GM23338 (cell line): Measurements from ENCODE around the gene TBK1. TPM values are rescaled to one million over a fixed set of nuclear protein-coding genes. Genes with fewer than 3 reads are reported as not detected.

Experiments used
- ATAC-seq: fragments of 200-7000 bp; cut with Tn5 transposase; 3 replicates; pipeline ENCODE4 v1.9.1; 2020
- DNase-seq: peaks from one replicate; pipeline ENCODE4 v3.0.0-alpha.2; 2015; ENCODE audit warnings: low spot score
- H2AFZ ChIP-seq: fragments of 200-600 bp; sonication (generic); 2 replicates; pipeline ENCODE4 v1.8.0; 2016; ENCODE audit warnings: antibody characterized with exemption, mild to moderate bottlenecking, moderate library complexity
- H3F3A ChIP-seq: fragments of 200-600 bp; sonication (generic); replicated peaks from 2 replicates; pipeline ENCODE4 v1.8.0; 2017; ENCODE audit warnings: antibody characterized with exemption, mixed run types, low read depth
- H3K27ac ChIP-seq: fragments of 200-600 bp; sonication (generic); 2 replicates; pipeline ENCODE4 v1.6.1; 2016; ENCODE audit warnings: low read depth
- H3K27me3 ChIP-seq: fragments of 200-600 bp; sonication (generic); 2 replicates; pipeline ENCODE4 v1.8.0; 2016; ENCODE audit warnings: mild to moderate bottlenecking, mixed run types, moderate library complexity; ENCODE audit not compliant: insufficient read depth
- H3K36me3 ChIP-seq: fragments of 200-600 bp; sonication (generic); 2 replicates; pipeline ENCODE4 v1.8.0; 2016; ENCODE audit warnings: mild to moderate bottlenecking; ENCODE audit not compliant: insufficient read depth
- H3K4me1 ChIP-seq: fragments of 200-600 bp; sonication (generic); 2 replicates; pipeline ENCODE4 v1.8.0; 2016; ENCODE audit warnings: mild to moderate bottlenecking, moderate library complexity; ENCODE audit not compliant: insufficient read depth
- H3K4me2 ChIP-seq: fragments of 200-600 bp; sonication (generic); 2 replicates; pipeline ENCODE4 v1.7.1; 2017; ENCODE audit warnings: mixed run types
- H3K4me3 ChIP-seq: fragments of 200-600 bp; sonication (generic); 2 replicates; pipeline ENCODE4 v1.6.1; 2016; ENCODE audit warnings: mixed run types
- H3K79me2 ChIP-seq: fragments of 200-600 bp; sonication (generic); replicated peaks from 2 replicates; pipeline ENCODE4 v1.8.0; 2017; ENCODE audit warnings: mild to moderate bottlenecking; ENCODE audit not compliant: insufficient read depth
- H3K9me2 ChIP-seq: fragments of 200-600 bp; sonication (generic); 2 replicates; pipeline ENCODE4 v1.8.0; 2017; ENCODE audit not compliant: insufficient read depth
- H4K20me1 ChIP-seq: fragments of 200-600 bp; sonication (generic); replicated peaks from 2 replicates; pipeline ENCODE4 v1.8.0; 2017; ENCODE audit warnings: mild to moderate bottlenecking; ENCODE audit not compliant: insufficient read depth
- H3K27ac Mint-ChIP-seq: 2 replicates; pipeline ENCODE4 v1.8.0; 2020; ENCODE audit warnings: inconsistent platforms, mild to moderate bottlenecking, moderate library complexity, mixed read lengths
- H3K27me3 Mint-ChIP-seq: 3 replicates; pipeline ENCODE4 v1.8.0; 2022; ENCODE audit warnings: low read depth, mild to moderate bottlenecking, moderate library complexity, mixed read lengths, inconsistent platforms; ENCODE audit not compliant: insufficient read depth, poor library complexity
- H3K36me3 Mint-ChIP-seq: 3 replicates; pipeline ENCODE4 v1.8.0; 2021; ENCODE audit warnings: low read depth, mild to moderate bottlenecking, inconsistent platforms, moderate library complexity, mixed read lengths
- H3K4me1 Mint-ChIP-seq: 3 replicates; pipeline ENCODE4 v1.8.0; 2020; ENCODE audit warnings: mild to moderate bottlenecking, inconsistent platforms, mixed read lengths
- H3K4me3 Mint-ChIP-seq: 3 replicates; pipeline ENCODE4 v1.8.0; 2021; ENCODE audit warnings: moderate library complexity, mild to moderate bottlenecking, inconsistent platforms, mixed read lengths
- H3K9me3 Mint-ChIP-seq: 3 replicates; pipeline ENCODE4 v1.8.0; 2020; ENCODE audit warnings: moderate library complexity, mild to moderate bottlenecking, inconsistent platforms, mixed read lengths
- CREB1 ChIP-seq: fragments of 250-450 bp; sonication (Bioruptor Pico); IDR thresholded peaks from 2 replicates; pipeline ENCODE4 v1.5.0; 2020; ENCODE audit warnings: low read depth, mild to moderate bottlenecking, moderate library complexity
- CTCF ChIP-seq, 2 experiments: fragments of 200-600 bp in 1 of 2; sonication (generic) in 1 of 2; conservative IDR thresholded peaks; 2 replicates each; pipeline versions ENCODE4 v1.5.1 to v1.6.1; 2016 to 2017; ENCODE audit warnings: antibody characterized with exemption in 2 of 2, low read depth in 2 of 2, mild to moderate bottlenecking in 2 of 2, moderate library complexity in 1 of 2
- ETS1 ChIP-seq: IDR thresholded peaks from 2 replicates; pipeline ENCODE4 v1.6.1; 2016; ENCODE audit warnings: antibody characterized with exemption
- EZH2 ChIP-seq: fragments of 200-600 bp; sonication (generic); IDR thresholded peaks from one replicate; pipeline ENCODE4 v1.8.0; 2017; ENCODE audit warnings: antibody characterized with exemption, mild to moderate bottlenecking, low read depth; ENCODE audit not compliant: unreplicated experiment
- JUNB ChIP-seq: IDR thresholded peaks from one replicate; pipeline ENCODE4 v1.6.1; 2016; ENCODE audit warnings: antibody characterized with exemption; ENCODE audit not compliant: unreplicated experiment
- POLR2AphosphoS5 ChIP-seq: IDR thresholded peaks from 2 replicates; pipeline ENCODE4 v1.6.1; 2016; ENCODE audit warnings: antibody characterized with exemption, low read depth
- REST ChIP-seq: IDR thresholded peaks from one replicate; pipeline ENCODE4 v1.6.1; 2018; ENCODE audit warnings: antibody characterized with exemption; ENCODE audit not compliant: unreplicated experiment
- STAT1 ChIP-seq: IDR thresholded peaks from one replicate; pipeline ENCODE4 v1.6.1; 2016; ENCODE audit warnings: antibody characterized with exemption; ENCODE audit not compliant: unreplicated experiment
- ZNF114 ChIP-seq: fragments of 250-450 bp; sonication (Bioruptor Pico); IDR thresholded peaks from 2 replicates; pipeline ENCODE4 v1.5.0; 2020; ENCODE audit warnings: mild to moderate bottlenecking, moderate library complexity
- ZNF331 ChIP-seq: fragments of 250-450 bp; sonication (Bioruptor Pico); IDR thresholded peaks from 2 replicates; pipeline ENCODE4 v1.5.0; 2020; ENCODE audit warnings: low read depth, mild to moderate bottlenecking, moderate library complexity
- ZNF462 ChIP-seq: fragments of 250-450 bp; sonication (Bioruptor Pico); IDR thresholded peaks from 2 replicates; pipeline ENCODE4 v1.5.0; 2020; ENCODE audit warnings: mild to moderate bottlenecking, moderate library complexity
- polyA plus RNA-seq: library from polyadenylated mRNA; unstranded; fragments of >200 nt; fragmentation: Nextera tagmentation; extraction: Ambion mirVana; gene quantifications from 2 replicates; pipeline ENCODE4 v1.2.1, GENCODE V29; 2016
- total RNA-seq: library from RNA; depleted of rRNA; stranded (reverse); fragments of >200 nt; shearing (Covaris generic); gene quantifications from 2 replicates; pipeline ENCODE4 v1.2.3, GENCODE V29; 2014

The TBK1 gene
- total and polyA plus RNA-seq, 2 experiments from 2014 or later: 21.7 to 29.9 TPM

DNA sequence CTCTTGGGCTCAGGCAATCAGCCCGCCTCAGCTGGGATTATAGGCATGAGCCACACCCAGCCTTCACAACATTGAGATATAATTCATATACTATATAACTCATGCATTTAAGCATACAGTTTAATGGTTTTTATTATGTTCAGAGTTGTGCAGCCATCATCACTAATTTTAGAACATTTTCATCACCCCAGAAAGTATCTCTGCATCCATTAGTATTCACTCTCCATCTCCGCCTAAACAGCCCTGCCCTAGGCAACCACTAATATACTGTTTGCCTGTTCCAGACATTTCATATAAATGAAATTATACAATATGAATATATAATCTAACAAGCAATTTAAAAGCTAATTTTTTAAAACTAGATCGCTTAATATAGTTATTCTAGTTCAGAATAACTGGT, 34.7 kb downstream of the TBK1 start (continued):
- TF ChIP-seq CTCF (conservative IDR thresholded peaks at IDR 0.05; ENCODE audit: low read depth in 2 of 2) (no peak), POLR2AphosphoS5 (no peak)

GRCh38 chr12:64491718-64492117, 39.8 kb downstream of the TBK1 start:
- DNase-seq (no peak), ATAC-seq (no peak)
- Mint-ChIP-seq H3K36me3 (peaks cover 51% of the 10 kb centered on the region; the same call in 2 of the 3 replicates), H3K4me1 (no peaks in the 10 kb centered on the region), H3K27me3 (peaks cover 5% of the 10 kb centered on the region), H3K4me3 (no peak overlapping the region), H3K27ac (no peak overlapping the region), H3K9me3 (no peaks in the 10 kb centered on the region)
- Histone ChIP-seq H3K4me2 (no peak overlapping the region), H3K27me3 (no peaks in the 10 kb centered on the region), H3K79me2 (no peaks in the 10 kb centered on the region), H4K20me1 (no peaks in the 10 kb centered on the region), H3K36me3 (peaks cover 48% of the 10 kb centered on the region), H3K9me2 (no peaks in the 10 kb centered on the region), H3K4me3 (no peak overlapping the region), H3F3A (no peaks in the 10 kb centered on the region), H2AFZ (no peak overlapping the region), H3K4me1 (no peaks in the 10 kb centered on the region), H3K27ac (no peak overlapping the region)
- TF ChIP-seq ZNF114 (CRISPR knock-in tag) (no peak), ZNF462 (CRISPR knock-in tag) (no peak), ETS1 (no peak), REST (no peak), CTCF (conservative IDR thresholded peaks at IDR 0.05; ENCODE audit: low read depth in 2 of 2) (no peak), EZH2 (no peak), JUNB (no peak), STAT1 (no peak), CREB1 (CRISPR knock-in tag) (no peak), ZNF331 (CRISPR knock-in tag) (no peak)
